Measurements from ENCODE around the gene RNU6-9. TPM values are rescaled to one million over a fixed set of nuclear protein-coding genes. Genes with fewer than 3 reads are reported as not detected.

RNU6-9 gene
- total RNA-seq, 4 donors from 2014 or later = not detected

GRCh38 chr19:879711-880438, 13.4 kb upstream of the RNU6-9 start:
- H3K4me3 ChIP-seq = no peak overlapping the region
- H3K9me3 ChIP-seq = no peaks in the 10 kb centered on the region
- H3K4me1 ChIP-seq = no peaks in the 10 kb centered on the region
- TF ChIP-seq EP300 (IDR thresholded peaks at IDR 0.05) (no peak), CTCF (IDR thresholded peaks at IDR 0.05) (no peak), POLR2AphosphoS5 (IDR thresholded peaks at IDR 0.05) (no peak), POLR2A (IDR thresholded peaks at IDR 0.05) (no peak)
- peaks cover 0 to 96% of the 10 kb centered on the region in 2 donors for H3K36me3 ChIP-seq
- 60% methylated on average over 1 of the region's 37 CpGs; no CpG with 5 or more reads in 1 of the 2 donors for WGBS, 2 donors (ENCODE audit: low coverage in 1 of 2)
- H3K27me3 ChIP-seq = no peaks in the 10 kb centered on the region
- H3K27ac ChIP-seq = no peak overlapping the region
- no peak for ATAC-seq

- Histone ChIP-seq H3K4me3 (no peak overlapping the region), H3K27me3 (no peaks in the 10 kb centered on the region), H3K36me3 (peaks cover 0 to 96% of the 10 kb centered on the region in 2 donors), H3K4me1 (no peaks in the 10 kb centered on the region), H3K27ac (no peak overlapping the region), H3K9me3 (no peaks in the 10 kb centered on the region)
- ATAC-seq = no peak
- 90% methylated on average over 9 of the region's 34 CpGs; no CpG with 5 or more reads in 1 of the 2 donors for WGBS, 2 donors (ENCODE audit: low coverage in 1 of 2)
- TF ChIP-seq CTCF (IDR thresholded peaks at IDR 0.05) = no peak
These were observed 11.8 kb upstream of the RNU6-9 start for GRCh38 chr19:881385-882071.

GRCh38 chr19:882871-883497, 10.3 kb upstream of the RNU6-9 start:
- peaks cover 0 to 99% of the 10 kb centered on the region in 2 donors for H3K36me3 ChIP-seq
- H3K4me3 ChIP-seq = no peak overlapping the region
- no peaks in the 10 kb centered on the region for H3K4me1 ChIP-seq
- no peaks in the 10 kb centered on the region for H3K9me3 ChIP-seq
- H3K27ac ChIP-seq = no peak overlapping the region
- no peak for ATAC-seq
- TF ChIP-seq POLR2AphosphoS5 (IDR thresholded peaks at IDR 0.05) (no peak), EP300 (IDR thresholded peaks at IDR 0.05) (no peak), CTCF (IDR thresholded peaks at IDR 0.05) (no peak)
- 65 to 88% methylated on average over 2 to 16 of the region's 30 CpGs for WGBS, 2 donors (ENCODE audit: low coverage in 1 of 2)
- H3K27me3 ChIP-seq = no peaks in the 10 kb centered on the region

GRCh38 chr19:883661-884211, 9.5 kb upstream of the RNU6-9 start:
- no peaks in the 10 kb centered on the region for H3K4me1 ChIP-seq
- H3K27ac ChIP-seq = no peak overlapping the region
- 89% methylated on average over 13 of the region's 22 CpGs; no CpG with 5 or more reads in 1 of the 2 donors for WGBS, 2 donors (ENCODE audit: low coverage in 1 of 2)
- no peak for ATAC-seq
- H3K4me3 ChIP-seq = no peak overlapping the region
- H3K36me3 ChIP-seq = peaks cover 0 to 100% of the 10 kb centered on the region in 2 donors
- no peaks in the 10 kb centered on the region for H3K9me3 ChIP-seq
- no peaks in the 10 kb centered on the region for H3K27me3 ChIP-seq
- TF ChIP-seq POLR2AphosphoS5 (IDR thresholded peaks at IDR 0.05) = no peak

GRCh38 chr19:884420-885211, 8.7 kb upstream of the RNU6-9 start:
- no peaks in the 10 kb centered on the region for H3K4me1 ChIP-seq
- no peaks in the 10 kb centered on the region for H3K9me3 ChIP-seq
- no peak overlapping the region for H3K27ac ChIP-seq
- H3K27me3 ChIP-seq = no peaks in the 10 kb centered on the region
- WGBS, 2 donors (ENCODE audit: low coverage in 1 of 2) = 84 to 93% methylated on average over 3 to 5 of the region's 51 CpGs
- TF ChIP-seq CTCF (IDR thresholded peaks at IDR 0.05) = no peak
- H3K4me3 ChIP-seq = no peak overlapping the region
- no peak for ATAC-seq
- H3K36me3 ChIP-seq = peaks cover 0 to 100% of the 10 kb centered on the region in 2 donors

Data from gastroesophageal sphincter (tissue), 4 donors.